Mesenchymal stem cell (in vitro differentiated cells and primary cell): ENCODE measurements around the gene TRAPPC4.
"Not testable (repeated sequence)": the region's sequence is repeated elsewhere in the genome, so short reads cannot be mapped to it uniquely, and the experiment has no call there.

Experiments
- DNase-seq: peaks from one replicate; pipeline ENCODE4 v3.0.0-alpha.2; 2013
- H2AFZ ChIP-seq: one replicate; pipeline ENCODE4 v1.6.1; 2013; ENCODE audit warnings: low read depth, mild to moderate bottlenecking, control low read depth, inconsistent platforms, low read length, moderate library complexity
- H2AK5ac ChIP-seq: 2 replicates; pipeline ENCODE4 v1.6.1; 2013; ENCODE audit warnings: low read length, moderate library complexity, mild to moderate bottlenecking, inconsistent platforms; ENCODE audit not compliant: severe bottlenecking
- H2BK120ac ChIP-seq: one replicate; pipeline ENCODE4 v1.6.1; 2013; ENCODE audit warnings: low read depth, mild to moderate bottlenecking, inconsistent platforms, low read length, moderate library complexity
- H2BK12ac ChIP-seq, 2 experiments: one replicate each; pipeline ENCODE4 v1.6.1; 2013; ENCODE audit warnings: inconsistent platforms in 2 of 2, low read length in 2 of 2, mild to moderate bottlenecking in 2 of 2, moderate library complexity in 2 of 2, control low read depth in 1 of 2
- H2BK15ac ChIP-seq: one replicate; pipeline ENCODE4 v1.6.1; 2013; ENCODE audit warnings: mild to moderate bottlenecking, low read depth, inconsistent platforms; ENCODE audit not compliant: poor library complexity, severe bottlenecking
- H2BK5ac ChIP-seq: 2 replicates; pipeline ENCODE4 v1.6.1; 2013; ENCODE audit warnings: low read depth, mild to moderate bottlenecking, low read length, control low read depth, inconsistent platforms; ENCODE audit not compliant: poor library complexity, severe bottlenecking
- H3K14ac ChIP-seq, 2 experiments: one replicate each; pipeline ENCODE4 v1.6.1; 2013; ENCODE audit warnings: inconsistent platforms in 2 of 2, low read length in 2 of 2, control low read depth in 1 of 2, mild to moderate bottlenecking in 1 of 2, moderate library complexity in 1 of 2
- H3K18ac ChIP-seq, 2 experiments: one replicate each; pipeline ENCODE4 v1.6.1; 2013; ENCODE audit warnings: inconsistent platforms in 2 of 2, low read length in 2 of 2, control low read depth in 1 of 2, low read depth in 1 of 2, mild to moderate bottlenecking in 1 of 2
- H3K23ac ChIP-seq, 2 experiments: one replicate each; pipeline ENCODE4 v1.6.1; 2013; ENCODE audit warnings: inconsistent platforms in 2 of 2, low read length in 2 of 2, mild to moderate bottlenecking in 2 of 2, moderate library complexity in 2 of 2, control low read depth in 1 of 2
- H3K27ac ChIP-seq: 2 replicates; pipeline ENCODE4 v1.5.1; 2013; ENCODE audit warnings: mild to moderate bottlenecking, moderate library complexity, low read length, control low read depth, inconsistent platforms; ENCODE audit not compliant: poor library complexity, severe bottlenecking
- H3K27me3 ChIP-seq, 2 experiments: 2 replicates each; pipeline versions ENCODE4 v1.6.1 to v1.7.0; 2013; ENCODE audit warnings: low read length in 2 of 2, mild to moderate bottlenecking in 2 of 2, moderate library complexity in 2 of 2, control low read depth in 1 of 2, inconsistent platforms in 1 of 2; ENCODE audit not compliant: control insufficient read depth in 1 of 2, insufficient read depth in 1 of 2
- H3K36me3 ChIP-seq, 2 experiments: 2 replicates each; pipeline versions ENCODE4 v1.6.1 to v1.7.0; 2013; ENCODE audit warnings: low read length in 2 of 2, control low read depth in 1 of 2, inconsistent platforms in 1 of 2, low read depth in 1 of 2, mild to moderate bottlenecking in 1 of 2; ENCODE audit not compliant: insufficient read depth in 2 of 2, control insufficient read depth in 1 of 2
- H3K4ac ChIP-seq, 2 experiments: one replicate each; pipeline ENCODE4 v1.6.1; 2013; ENCODE audit warnings: inconsistent platforms in 2 of 2, low read length in 2 of 2, mild to moderate bottlenecking in 2 of 2, moderate library complexity in 2 of 2, control low read depth in 1 of 2, low read depth in 1 of 2
- H3K4me1 ChIP-seq: 2 replicates; pipeline ENCODE4 v1.6.1; 2013; ENCODE audit warnings: low read depth, low read length, control low read depth; ENCODE audit not compliant: control insufficient read depth, insufficient read depth
- H3K4me2 ChIP-seq: 2 replicates; pipeline ENCODE4 v1.6.1; 2013; ENCODE audit warnings: low read length, mild to moderate bottlenecking, inconsistent platforms; ENCODE audit not compliant: poor library complexity, severe bottlenecking
- H3K4me3 ChIP-seq, 2 experiments: 2 replicates each; pipeline versions ENCODE4 v1.5.1 to v1.7.0; 2013; ENCODE audit warnings: low read length in 2 of 2, mild to moderate bottlenecking in 2 of 2, control low read depth in 1 of 2, low read depth in 1 of 2; ENCODE audit not compliant: insufficient read depth in 1 of 2
- H3K79me1 ChIP-seq: replicated peaks from 2 replicates; pipeline ENCODE4 v1.6.1; 2013; ENCODE audit warnings: mild to moderate bottlenecking, control low read depth, low read length, inconsistent platforms; ENCODE audit not compliant: poor library complexity, severe bottlenecking
- H3K9ac ChIP-seq: 2 replicates; pipeline ENCODE4 v1.7.0; 2013; ENCODE audit warnings: mild to moderate bottlenecking, low read length, moderate library complexity
- H3K9me3 ChIP-seq: 2 replicates; pipeline ENCODE4 v1.7.0; 2013; ENCODE audit warnings: mild to moderate bottlenecking, low read length; ENCODE audit not compliant: control insufficient read depth
- H4K8ac ChIP-seq: one replicate; pipeline ENCODE4 v1.6.1; 2013; ENCODE audit warnings: inconsistent platforms, mild to moderate bottlenecking, low read length, moderate library complexity
- H4K91ac ChIP-seq: one replicate; pipeline ENCODE4 v1.6.1; 2013; ENCODE audit warnings: mild to moderate bottlenecking, low read length, inconsistent platforms
- WGBS: methylation state at CpG from one replicate; pipeline ENCODE4 v1.1.7; 2013; ENCODE audit warnings: mixed read lengths; 5-methylcytosine and 5-hydroxymethylcytosine counted together

TRAPPC4 gene

GRCh38 chr11:119015054-119015611 is 3.4 kb upstream of the TRAPPC4 start:
- Histone ChIP-seq H3K23ac (no peak overlapping the region), H2BK120ac (no peak overlapping the region), H3K9ac (peak overlapping the region; percentile 98), H2BK15ac (no peak overlapping the region), H3K4me1 (peaks cover 9% of the 10 kb centered on the region), H3K14ac (no peak overlapping the region), H4K91ac (no peak overlapping the region), H2AK5ac (no peak overlapping the region), H3K36me3 (peaks cover 35 to 70% of the 10 kb centered on the region in 2 experiments), H3K27me3 (no peaks in the 10 kb centered on the region), H2BK5ac (no peak overlapping the region), H3K4ac (no peak overlapping the region), H2AFZ (no peak overlapping the region), H3K4me3 (no peak overlapping the region), H2BK12ac (no peak overlapping the region), H4K8ac (no peak overlapping the region), H3K4me2 (no peak overlapping the region), H3K9me3 (no peaks in the 10 kb centered on the region), H3K79me1 (peaks cover 4% of the 10 kb centered on the region), H3K27ac (no peak overlapping the region), H3K18ac (no peak overlapping the region)
- no peak for DNase-seq
- 79% methylated on average over 7 of the region's 8 CpGs for WGBS

- Histone ChIP-seq H2BK5ac (no peak overlapping the region), H3K9ac (peak overlapping the region; percentile 98), H3K14ac (no peak overlapping the region), H3K18ac (no peak overlapping the region), H3K4me2 (peak overlapping the region; percentile 35), H3K79me1 (no peaks in the 10 kb centered on the region), H3K9me3 (no peaks in the 10 kb centered on the region), H2BK120ac (no peak overlapping the region), H3K4ac (no peak overlapping the region), H2BK15ac (no peak overlapping the region), H2AK5ac (no peak overlapping the region), H2AFZ (no peak overlapping the region), H3K27me3 (no peaks in the 10 kb centered on the region), H3K4me3 (peak overlapping the region in 1 of 2 experiments; percentile 99), H3K23ac (no peak overlapping the region), H3K4me1 (peaks cover 12% of the 10 kb centered on the region), H4K8ac (peak overlapping the region; percentile 2), H3K27ac (no peak overlapping the region), H2BK12ac (no peak overlapping the region), H3K36me3 (peaks cover 28 to 63% of the 10 kb centered on the region in 2 experiments), H4K91ac (no peak overlapping the region)
- WGBS: 94% methylated on average over 11 of the region's 14 CpGs
- DNase-seq: no peak
These were observed 2.2 kb upstream of the TRAPPC4 start for GRCh38 chr11:119016216-119017009.

GRCh38 chr11:119017377-119017776 is 1.2 kb upstream of the TRAPPC4 start:
- H3K4me2 ChIP-seq: peak overlapping the region; percentile 86
- H3K14ac ChIP-seq, H2AFZ ChIP-seq, H3K27me3 ChIP-seq, H2BK5ac ChIP-seq, H4K91ac ChIP-seq, H3K79me1 ChIP-seq, H3K18ac ChIP-seq, DNase-seq, H4K8ac ChIP-seq, H3K23ac ChIP-seq, H2BK12ac ChIP-seq, H3K27ac ChIP-seq, H2AK5ac ChIP-seq, H2BK15ac ChIP-seq, H3K9me3 ChIP-seq: not testable (repeated sequence)
- peaks cover 27 to 63% of the 10 kb centered on the region in 2 experiments for H3K36me3 ChIP-seq
- H3K9ac ChIP-seq: peak overlapping the region; percentile 98
- peak overlapping the region; percentile 43 for H2BK120ac ChIP-seq
- H3K4me1 ChIP-seq: peaks cover 12% of the 10 kb centered on the region
- 4% methylated on average over 8 of the region's 10 CpGs for WGBS
- peak overlapping the region in 1 of 2 experiments; percentile 64 for H3K4ac ChIP-seq
- peak overlapping the region; percentile 85 to 99 for H3K4me3 ChIP-seq

GRCh38 chr11:119019996-119020395 is 1.4 kb downstream of the TRAPPC4 start:
- H2BK12ac ChIP-seq: no peak overlapping the region
- peak overlapping the region; percentile 45 for H3K4me2 ChIP-seq
- H3K18ac ChIP-seq: no peak overlapping the region
- H3K9ac ChIP-seq: peak overlapping the region; percentile 98
- WGBS: 58% methylated on average over 2 of the region's 2 CpGs
- peak overlapping the region in 1 of 2 experiments; percentile 99 for H3K4me3 ChIP-seq
- no peak overlapping the region for H2BK15ac ChIP-seq
- peaks cover 5% of the 10 kb centered on the region for H3K79me1 ChIP-seq
- H2AFZ ChIP-seq: no peak overlapping the region
- no peaks in the 10 kb centered on the region for H3K27me3 ChIP-seq
- H3K23ac ChIP-seq: peak overlapping the region in 1 of 2 experiments; percentile 57
- H4K91ac ChIP-seq: no peak overlapping the region
- peaks cover 12% of the 10 kb centered on the region for H3K4me1 ChIP-seq
- H2BK120ac ChIP-seq: no peak overlapping the region
- H4K8ac ChIP-seq: no peak overlapping the region
- H3K4ac ChIP-seq: peak overlapping the region in 1 of 2 experiments; percentile 66
- H3K27ac ChIP-seq: no peak overlapping the region
- peaks cover 41 to 63% of the 10 kb centered on the region in 2 experiments for H3K36me3 ChIP-seq
- no peak for DNase-seq
- H3K9me3 ChIP-seq: no peaks in the 10 kb centered on the region
- no peak overlapping the region for H2AK5ac ChIP-seq
- H3K14ac ChIP-seq: no peak overlapping the region
- H2BK5ac ChIP-seq: no peak overlapping the region
